NK-92 (cell line): ENCODE measurements around the gene MPRIP.

Experiments used
- DNase-seq: peaks from one replicate; lab custom pipeline; 2025; ENCODE audit not compliant: unreplicated experiment; lab: John Stamatoyannopoulos, UW

The MPRIP gene

GRCh38 chr17:17161121-17161520 is 118.9 kb downstream of the MPRIP start:
- DNase-seq, result no peak

GRCh38 chr17:17161759-17162158 is 119.5 kb downstream of the MPRIP start:
- no peak for DNase-seq

GRCh38 chr17:17164156-17164555 is 121.9 kb downstream of the MPRIP start:
- DNase-seq, result no peak

DNA sequence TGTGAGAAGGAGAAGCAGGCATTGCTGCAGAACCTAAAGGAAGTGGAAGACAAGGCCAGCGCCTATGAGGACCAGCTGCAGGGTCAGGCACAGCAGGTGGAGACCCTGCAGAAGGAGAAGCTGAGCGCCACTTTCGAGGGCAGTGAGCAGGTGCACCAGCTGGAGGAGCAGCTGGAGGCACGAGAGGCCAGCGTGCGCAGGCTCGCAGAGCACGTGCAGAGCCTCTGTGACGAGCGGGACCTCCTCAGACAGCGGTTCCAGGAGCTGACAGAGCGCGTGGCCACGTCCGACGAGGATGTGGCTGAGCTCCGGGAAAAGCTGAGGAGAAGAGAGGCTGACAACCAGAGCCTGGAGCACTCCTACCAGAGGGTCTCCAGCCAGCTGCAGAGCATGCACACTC is 122.4 kb downstream of the MPRIP start:
- DNase-seq, result no peak

DNA sequence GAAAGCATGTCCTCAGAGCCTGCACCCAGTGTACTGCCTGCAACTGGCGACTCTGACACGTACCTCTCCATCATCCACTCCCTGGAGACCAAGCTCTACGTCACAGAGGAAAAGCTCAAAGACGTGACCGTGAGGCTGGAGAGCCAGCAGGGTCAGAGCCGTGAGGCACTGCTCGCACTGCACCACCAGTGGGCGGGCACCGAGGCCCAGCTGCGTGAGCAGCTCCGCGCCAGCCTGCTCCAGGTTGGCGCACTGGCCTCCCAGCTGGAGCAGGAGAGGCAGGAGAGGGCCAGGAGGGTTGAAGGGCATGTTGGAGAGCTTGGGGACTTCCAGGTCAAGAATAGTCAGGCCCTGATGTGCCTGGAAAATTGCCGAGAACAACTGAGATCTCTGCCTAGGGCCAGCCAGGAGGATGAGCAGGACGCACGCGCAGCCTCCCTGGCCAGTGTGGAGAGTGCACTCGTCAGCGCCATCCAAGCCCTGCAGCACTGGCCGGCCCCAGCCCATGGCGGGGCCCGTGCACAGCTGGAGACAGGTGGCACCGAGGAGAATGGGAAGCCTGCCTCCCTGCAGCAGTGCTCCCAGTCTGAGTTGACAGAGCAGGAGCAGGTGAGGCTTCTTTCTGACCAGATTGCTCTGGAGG is 123.5 kb downstream of the MPRIP start:
- no peak for DNase-seq

DNA sequence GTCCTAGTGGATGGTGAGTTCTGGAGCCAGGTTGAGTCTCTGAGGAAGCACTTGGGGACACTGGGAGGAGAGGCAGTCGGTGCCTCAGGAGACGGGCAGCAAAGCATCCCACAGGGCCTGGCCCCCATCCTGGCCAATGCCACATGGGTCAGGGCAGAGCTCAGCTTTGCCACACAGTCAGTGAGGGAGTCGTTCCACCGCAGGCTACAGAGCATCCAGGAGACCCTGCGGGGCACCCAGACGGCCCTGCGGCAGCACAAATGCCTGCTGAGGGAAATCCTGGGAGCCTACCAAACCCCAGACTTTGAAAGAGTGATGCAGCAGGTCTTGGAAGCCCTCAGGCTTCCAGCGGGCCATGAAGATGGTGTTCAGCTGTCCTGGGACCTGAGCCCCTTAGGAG is 124.2 kb downstream of the MPRIP start:
- DNase-seq, result no peak

GRCh38 chr17:17167356-17167755 is 125.1 kb downstream of the MPRIP start:
- no peak for DNase-seq

- DNase-seq, result no peak
Measured at GRCh38 chr17:17167986-17168385, 125.7 kb downstream of the MPRIP start.

- no peak for DNase-seq
Measured at GRCh38 chr17:17168401-17168800, 126.1 kb downstream of the MPRIP start.

- no peak for DNase-seq
Measured at GRCh38 chr17:17169396-17169795, 127.1 kb downstream of the MPRIP start.

DNA sequence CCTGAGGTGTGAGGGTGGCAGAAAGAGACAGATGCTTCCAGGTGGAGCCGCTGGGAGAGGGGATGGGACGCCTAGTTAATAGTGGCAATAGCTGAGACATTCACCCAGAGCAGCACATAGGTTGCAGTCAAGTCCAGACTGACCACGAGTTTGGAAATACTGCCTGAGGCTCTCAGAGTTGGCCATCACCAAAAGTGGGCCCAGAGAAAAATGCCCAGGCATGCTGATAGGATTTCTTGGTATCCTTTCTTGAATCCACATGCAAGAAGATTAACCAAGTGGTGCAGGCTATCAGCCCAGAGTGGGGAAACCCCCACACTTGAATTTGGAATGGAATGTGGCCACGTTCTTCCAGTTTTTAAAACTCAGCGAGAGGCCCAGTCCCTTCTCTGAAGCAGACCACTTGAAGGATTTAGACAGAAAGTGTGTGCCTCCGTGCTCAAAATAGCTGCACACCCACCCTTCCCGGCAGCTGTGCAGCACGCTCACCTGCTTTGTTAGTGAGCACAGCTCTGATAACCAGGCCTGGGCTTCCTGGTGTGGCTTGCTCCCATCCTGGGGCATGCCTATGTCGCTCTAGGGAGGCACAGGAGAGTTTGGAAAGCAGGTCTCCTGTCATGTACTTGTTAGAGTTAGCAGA is 128.2 kb downstream of the MPRIP start:
- no peak for DNase-seq

DNA sequence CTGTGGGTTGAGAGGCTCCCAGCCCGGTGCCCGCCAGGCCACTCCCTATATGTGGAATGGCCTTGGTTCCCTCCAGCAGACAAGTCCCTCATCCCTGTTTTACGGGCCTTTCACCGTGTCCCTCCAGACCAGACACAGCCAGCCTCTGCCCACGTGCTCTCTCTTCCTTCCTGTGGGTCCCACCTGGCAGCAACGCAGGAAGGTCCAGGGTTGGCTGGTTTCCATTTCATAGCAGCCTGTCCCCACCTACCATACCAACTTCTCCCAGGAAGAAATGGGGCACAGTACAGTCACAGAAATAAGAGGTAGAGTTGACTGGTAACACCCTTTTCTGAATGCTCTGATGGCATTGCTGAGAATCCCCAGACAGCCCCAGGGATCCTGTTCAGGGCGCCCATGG is 128.9 kb downstream of the MPRIP start:
- DNase-seq, result no peak

- no peak for DNase-seq
Measured at GRCh38 chr17:17172001-17172939, 130.0 kb downstream of the MPRIP start.

GRCh38 chr17:17172990-17173389 is 130.7 kb downstream of the MPRIP start:
- DNase-seq, result no peak

GRCh38 chr17:17173921-17174320 is 131.7 kb downstream of the MPRIP start:
- no peak for DNase-seq

GRCh38 chr17:17175340-17175739 is 133.1 kb downstream of the MPRIP start:
- DNase-seq, result no peak

DNA sequence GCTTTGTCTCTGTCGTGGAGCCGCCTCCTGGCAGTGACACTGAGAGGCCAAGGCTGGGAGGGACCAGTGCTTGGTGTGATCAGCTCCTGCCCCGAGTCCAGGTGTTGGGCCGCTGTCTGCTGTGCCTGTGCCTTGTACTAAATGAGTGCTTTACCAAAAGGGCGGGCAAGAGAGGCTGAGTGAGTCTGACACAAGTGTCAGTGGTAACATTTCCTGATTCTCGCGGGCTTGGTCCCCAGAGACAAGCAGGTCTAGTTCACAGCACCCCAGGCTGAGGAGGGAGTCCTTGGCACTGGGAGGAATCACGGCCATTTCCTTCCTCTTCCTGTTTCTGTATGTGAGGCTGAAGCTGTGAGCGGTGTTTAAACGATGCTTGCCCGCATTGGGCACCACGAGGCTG is 133.7 kb downstream of the MPRIP start:
- no peak for DNase-seq

GRCh38 chr17:17176341-17176740 is 134.1 kb downstream of the MPRIP start:
- DNase-seq, result no peak

DNA sequence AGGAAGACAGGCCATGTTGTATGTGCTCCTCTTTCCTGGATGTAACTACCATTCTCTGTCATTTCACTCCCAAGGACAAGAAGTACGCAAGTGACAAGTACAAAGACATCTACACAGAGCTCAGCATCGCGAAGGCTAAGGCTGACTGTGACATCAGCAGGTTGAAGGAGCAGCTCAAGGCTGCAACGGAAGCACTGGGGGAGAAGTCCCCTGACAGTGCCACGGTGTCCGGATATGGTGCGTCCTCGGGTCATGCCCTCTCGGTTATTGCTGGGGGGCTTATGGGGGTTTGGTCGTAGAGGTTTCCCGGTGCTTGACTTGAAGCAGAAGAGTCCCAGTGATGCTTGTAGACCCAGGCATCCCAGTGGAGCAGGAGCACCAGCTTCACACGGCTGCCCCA is 134.9 kb downstream of the MPRIP start:
- DNase-seq, result no peak

DNA sequence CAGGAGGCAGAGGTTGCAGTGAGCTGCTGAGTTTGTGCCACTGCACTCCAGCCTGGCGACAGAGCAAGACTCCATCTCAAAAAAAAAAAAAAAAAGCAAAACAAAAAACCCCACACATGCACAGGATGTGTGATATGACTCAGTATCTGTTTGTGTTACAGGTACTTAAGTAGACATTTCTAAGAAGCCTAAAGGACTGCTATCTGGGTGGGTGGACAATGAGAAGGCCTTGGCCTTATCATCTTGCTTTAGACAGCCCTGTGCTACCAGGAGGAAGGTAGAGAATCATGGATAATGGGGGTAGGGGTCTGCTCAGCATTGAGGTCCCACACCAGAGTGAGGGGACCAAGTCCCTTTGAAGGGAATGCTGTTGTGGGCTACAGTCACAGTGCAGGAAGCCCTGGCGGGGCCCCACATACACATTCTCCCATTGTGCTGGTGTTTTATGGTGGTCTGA is 137.1 kb downstream of the MPRIP start:
- DNase-seq, result no peak

GRCh38 chr17:17180141-17180603 is 137.9 kb downstream of the MPRIP start:
- no peak for DNase-seq
